Measurements from ENCODE around the gene SH3PXD2B. TPM values are rescaled to one million over a fixed set of nuclear protein-coding genes. Genes with fewer than 3 reads are reported as not detected.
"Not testable (repeated sequence)": the region's sequence is repeated elsewhere in the genome, so short reads cannot be mapped to it uniquely, and the experiment has no call there.

Gene SH3PXD2B
- total and polyA plus RNA-seq, 5 donors from 2014 or later = 0.10 TPM; not detected in 4

GRCh38 chr5:172342918-172343317 is 111.4 kb downstream of the SH3PXD2B start:
- H3K36me3 Mint-ChIP-seq = no peaks in the 10 kb centered on the region
- no peak for ATAC-seq (ENCODE audit: low read depth in 2 of 2)

GRCh38 chr5:172339264-172340180 is 114.8 kb downstream of the SH3PXD2B start:
- H3K4me1 ChIP-seq (ENCODE audit: control insufficient read depth, insufficient read depth, low read length, poor library complexity, severe bottlenecking) = no peaks in the 10 kb centered on the region
- no peaks in the 10 kb centered on the region for H3K36me3 ChIP-seq (ENCODE audit: control insufficient read depth, insufficient read depth, low read length)
- Mint-ChIP-seq H3K4me3 (no peak overlapping the region), H3K9me3 (no peaks in the 10 kb centered on the region), H3K36me3 (no peaks in the 10 kb centered on the region), H3K27me3 (no peaks in the 10 kb centered on the region), H3K4me1 (no peaks in the 10 kb centered on the region), H3K27ac (peak overlapping the region in 2 of 3 donors; percentile 39 to 62)
- H3K27me3 ChIP-seq (ENCODE audit: control insufficient read depth, insufficient read depth, low read length) = no peaks in the 10 kb centered on the region
- no peak overlapping the region for H3K4me3 ChIP-seq (ENCODE audit: low read depth, low read length)
- no peak overlapping the region for H3K27ac ChIP-seq (ENCODE audit: insufficient read depth, low read length, poor library complexity, severe bottlenecking)
- ATAC-seq (ENCODE audit: low read depth in 2 of 2) = no peak
- H3K9me3 ChIP-seq (ENCODE audit: control insufficient read depth in 2 of 2, low read length in 2 of 2) = no peaks in the 10 kb centered on the region
- DNase-seq = no peak

More at GRCh38 chr5:172342918-172343317, 111.4 kb downstream of the SH3PXD2B start:
- Mint-ChIP-seq H3K27me3 (no peaks in the 10 kb centered on the region), H3K4me1 (no peaks in the 10 kb centered on the region), H3K27ac (no peak overlapping the region), H3K4me3 (no peak overlapping the region), H3K9me3 (no peaks in the 10 kb centered on the region)
- H3K27me3 ChIP-seq (ENCODE audit: control insufficient read depth, insufficient read depth, low read length) = no peaks in the 10 kb centered on the region
- no peak for DNase-seq
- no peaks in the 10 kb centered on the region for H3K4me1 ChIP-seq (ENCODE audit: control insufficient read depth, insufficient read depth, low read length, poor library complexity, severe bottlenecking)
- no peak overlapping the region for H3K27ac ChIP-seq (ENCODE audit: insufficient read depth, low read length, poor library complexity, severe bottlenecking)
- H3K9me3 ChIP-seq (ENCODE audit: control insufficient read depth in 2 of 2, low read length in 2 of 2) = no peaks in the 10 kb centered on the region
- no peaks in the 10 kb centered on the region for H3K36me3 ChIP-seq (ENCODE audit: control insufficient read depth, insufficient read depth, low read length)
- H3K4me3 ChIP-seq (ENCODE audit: low read depth, low read length) = no peak overlapping the region

GRCh38 chr5:172336676-172337285 is 117.5 kb downstream of the SH3PXD2B start:
- Mint-ChIP-seq H3K4me1 (no peaks in the 10 kb centered on the region), H3K4me3 (no peak overlapping the region), H3K36me3 (no peaks in the 10 kb centered on the region), H3K27ac (no peak overlapping the region), H3K27me3 (no peaks in the 10 kb centered on the region), H3K9me3 (no peaks in the 10 kb centered on the region)
- Histone ChIP-seq H3K27me3 (ENCODE audit: control insufficient read depth, insufficient read depth, low read length) (peaks cover 3% of the 10 kb centered on the region), H3K4me1 (ENCODE audit: control insufficient read depth, insufficient read depth, low read length, poor library complexity, severe bottlenecking) (no peaks in the 10 kb centered on the region), H3K9me3 (ENCODE audit: control insufficient read depth in 2 of 2, low read length in 2 of 2) (no peaks in the 10 kb centered on the region), H3K4me3 (ENCODE audit: low read depth, low read length) (no peak overlapping the region), H3K36me3 (ENCODE audit: control insufficient read depth, insufficient read depth, low read length) (no peaks in the 10 kb centered on the region), H3K27ac (ENCODE audit: insufficient read depth, low read length, poor library complexity, severe bottlenecking) (no peak overlapping the region)
- ATAC-seq (ENCODE audit: low read depth in 2 of 2) = no peak
- DNase-seq = no peak

GRCh38 chr5:172336264-172336663 is 118.1 kb downstream of the SH3PXD2B start:
- Mint-ChIP-seq H3K27ac (no peak overlapping the region), H3K27me3 (no peaks in the 10 kb centered on the region), H3K4me3 (no peak overlapping the region), H3K4me1 (no peaks in the 10 kb centered on the region), H3K36me3 (no peaks in the 10 kb centered on the region), H3K9me3 (no peaks in the 10 kb centered on the region)
- Histone ChIP-seq H3K36me3 (ENCODE audit: control insufficient read depth, insufficient read depth, low read length) (no peaks in the 10 kb centered on the region), H3K27me3 (ENCODE audit: control insufficient read depth, insufficient read depth, low read length) (peaks cover 3% of the 10 kb centered on the region), H3K9me3 (ENCODE audit: control insufficient read depth in 2 of 2, low read length in 2 of 2) (no peaks in the 10 kb centered on the region), H3K27ac (ENCODE audit: insufficient read depth, low read length, poor library complexity, severe bottlenecking) (no peak overlapping the region), H3K4me3 (ENCODE audit: low read depth, low read length) (no peak overlapping the region), H3K4me1 (ENCODE audit: control insufficient read depth, insufficient read depth, low read length, poor library complexity, severe bottlenecking) (no peaks in the 10 kb centered on the region)
- no peak for ATAC-seq (ENCODE audit: low read depth in 2 of 2)
- no peak for DNase-seq

- no peaks in the 10 kb centered on the region for H3K9me3 Mint-ChIP-seq
- H3K27ac ChIP-seq (ENCODE audit: insufficient read depth, low read length, poor library complexity, severe bottlenecking) = no peak overlapping the region
- H3K4me3 ChIP-seq (ENCODE audit: low read depth, low read length) = no peak overlapping the region
- no peaks in the 10 kb centered on the region for H3K9me3 ChIP-seq (ENCODE audit: control insufficient read depth in 2 of 2, low read length in 2 of 2)
- no peak overlapping the region for H3K4me3 Mint-ChIP-seq
- ATAC-seq (ENCODE audit: low read depth in 2 of 2) (no peak), DNase-seq (no peak)
- no peaks in the 10 kb centered on the region for H3K36me3 Mint-ChIP-seq
- no peaks in the 10 kb centered on the region for H3K36me3 ChIP-seq (ENCODE audit: control insufficient read depth, insufficient read depth, low read length)
- H3K4me1 ChIP-seq (ENCODE audit: control insufficient read depth, insufficient read depth, low read length, poor library complexity, severe bottlenecking) = no peaks in the 10 kb centered on the region
- H3K4me1 Mint-ChIP-seq = no peaks in the 10 kb centered on the region
- peaks cover 3% of the 10 kb centered on the region for H3K27me3 ChIP-seq (ENCODE audit: control insufficient read depth, insufficient read depth, low read length)
- no peaks in the 10 kb centered on the region for H3K27me3 Mint-ChIP-seq
- no peak overlapping the region for H3K27ac Mint-ChIP-seq
Observed at GRCh38 chr5:172335721-172336120, 118.6 kb downstream of the SH3PXD2B start.

GRCh38 chr5:172334641-172335040 is 119.7 kb downstream of the SH3PXD2B start:
- DNase-seq = no peak
- Mint-ChIP-seq H3K27ac (no peak overlapping the region), H3K4me3 (no peak overlapping the region), H3K27me3 (no peaks in the 10 kb centered on the region), H3K9me3 (no peaks in the 10 kb centered on the region), H3K36me3 (no peaks in the 10 kb centered on the region), H3K4me1 (no peaks in the 10 kb centered on the region)
- Histone ChIP-seq H3K4me3 (ENCODE audit: low read depth, low read length) (no peak overlapping the region), H3K36me3 (ENCODE audit: control insufficient read depth, insufficient read depth, low read length) (no peaks in the 10 kb centered on the region), H3K4me1 (ENCODE audit: control insufficient read depth, insufficient read depth, low read length, poor library complexity, severe bottlenecking) (no peaks in the 10 kb centered on the region), H3K9me3 (ENCODE audit: control insufficient read depth in 2 of 2, low read length in 2 of 2) (no peaks in the 10 kb centered on the region), H3K27me3 (ENCODE audit: control insufficient read depth, insufficient read depth, low read length) (peaks cover 3% of the 10 kb centered on the region), H3K27ac (ENCODE audit: insufficient read depth, low read length, poor library complexity, severe bottlenecking) (no peak overlapping the region)
- ATAC-seq (ENCODE audit: low read depth in 2 of 2) = no peak

GRCh38 chr5:172334196-172334595 is 120.1 kb downstream of the SH3PXD2B start:
- Mint-ChIP-seq H3K27ac (no peak overlapping the region), H3K4me3 (no peak overlapping the region), H3K27me3 (no peaks in the 10 kb centered on the region), H3K9me3 (no peaks in the 10 kb centered on the region), H3K4me1 (no peaks in the 10 kb centered on the region), H3K36me3 (no peaks in the 10 kb centered on the region)
- no peak overlapping the region for H3K4me3 ChIP-seq (ENCODE audit: low read depth, low read length)
- DNase-seq = no peak
- H3K27me3 ChIP-seq (ENCODE audit: control insufficient read depth, insufficient read depth, low read length) = peaks cover 3% of the 10 kb centered on the region
- no peak overlapping the region for H3K27ac ChIP-seq (ENCODE audit: insufficient read depth, low read length, poor library complexity, severe bottlenecking)
- no peak for ATAC-seq (ENCODE audit: low read depth in 2 of 2)
- no peaks in the 10 kb centered on the region for H3K4me1 ChIP-seq (ENCODE audit: control insufficient read depth, insufficient read depth, low read length, poor library complexity, severe bottlenecking)
- H3K9me3 ChIP-seq (ENCODE audit: control insufficient read depth in 2 of 2, low read length in 2 of 2) = no peaks in the 10 kb centered on the region
- no peaks in the 10 kb centered on the region for H3K36me3 ChIP-seq (ENCODE audit: control insufficient read depth, insufficient read depth, low read length)

GRCh38 chr5:172326901-172327300 is 127.4 kb downstream of the SH3PXD2B start:
- H3K36me3 Mint-ChIP-seq; H3K9me3 ChIP-seq (ENCODE audit: control insufficient read depth in 2 of 2, low read length in 2 of 2); H3K4me1 Mint-ChIP-seq; H3K9me3 Mint-ChIP-seq; H3K27ac Mint-ChIP-seq; H3K27me3 ChIP-seq (ENCODE audit: control insufficient read depth, insufficient read depth, low read length); H3K4me3 ChIP-seq (ENCODE audit: low read depth, low read length); H3K4me1 ChIP-seq (ENCODE audit: control insufficient read depth, insufficient read depth, low read length, poor library complexity, severe bottlenecking); ATAC-seq (ENCODE audit: low read depth in 2 of 2); H3K4me3 Mint-ChIP-seq; H3K36me3 ChIP-seq (ENCODE audit: control insufficient read depth, insufficient read depth, low read length); H3K27me3 Mint-ChIP-seq; DNase-seq; H3K27ac ChIP-seq (ENCODE audit: insufficient read depth, low read length, poor library complexity, severe bottlenecking): not testable (repeated sequence)

Measured in CD4-positive, CD25-positive, alpha-beta regulatory T cell (primary cell).